T47D (cell line): ENCODE measurements around the gene TMEM185A.
"Not testable (repeated sequence)": the region's sequence is repeated elsewhere in the genome, so short reads cannot be mapped to it uniquely, and the experiment has no call there.

ENCODE experiments used
- DNase-seq, 2 experiments: peaks; one replicate each; pipeline versions ENCODE4 v3.0.0 to v3.0.0-alpha.2; 2011 to 2012; ENCODE audit warnings: low read depth in 1 of 2, low spot score in 1 of 2
- JUND ChIP-seq: IDR thresholded peaks from 2 replicates; pipeline ENCODE4 v1.6.1; 2012; ENCODE audit warnings: low read depth
- in situ Hi-C: cut with HindIII; loops from 2 replicates; pipeline ENCODE4 v1.10.0; 2016; ENCODE audit warnings: low sequenced_read_pairs, low pct_unique_long_range_greater_than_20kb

TMEM185A gene

DNA sequence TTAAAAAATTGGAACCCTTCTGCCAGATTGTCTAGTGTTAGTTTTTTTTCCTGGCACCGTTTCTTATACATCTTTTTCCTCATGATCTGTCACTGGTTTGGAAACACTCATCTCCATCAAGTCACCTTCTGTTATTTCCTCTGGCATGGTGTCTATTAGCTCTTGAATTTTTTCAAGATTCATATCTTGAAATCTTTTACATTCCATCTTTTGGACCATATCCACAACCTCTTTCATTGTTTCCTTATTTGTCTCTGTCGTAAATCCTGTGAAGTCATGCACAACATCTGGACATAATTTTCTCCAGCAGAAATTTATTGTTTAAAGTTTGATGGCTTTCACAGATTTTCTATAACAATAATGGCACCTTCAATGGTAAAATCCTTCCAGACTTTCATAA lies 10.2 kb upstream of the TMEM185A start:
- DNase-seq: no peak
- in situ Hi-C loops: no loop called here
- no peak for TF ChIP-seq JUND

- TF ChIP-seq JUND: no peak
- in situ Hi-C loops: no loop called here
- no peak for DNase-seq
Measured at GRCh38 chrX:149641432-149641831, 9.8 kb upstream of the TMEM185A start.

- TF ChIP-seq JUND: no peak
- DNase-seq: no peak
- in situ Hi-C loops: no loop called here
Measured at GRCh38 chrX:149639568-149639967, 8.0 kb upstream of the TMEM185A start.

DNA sequence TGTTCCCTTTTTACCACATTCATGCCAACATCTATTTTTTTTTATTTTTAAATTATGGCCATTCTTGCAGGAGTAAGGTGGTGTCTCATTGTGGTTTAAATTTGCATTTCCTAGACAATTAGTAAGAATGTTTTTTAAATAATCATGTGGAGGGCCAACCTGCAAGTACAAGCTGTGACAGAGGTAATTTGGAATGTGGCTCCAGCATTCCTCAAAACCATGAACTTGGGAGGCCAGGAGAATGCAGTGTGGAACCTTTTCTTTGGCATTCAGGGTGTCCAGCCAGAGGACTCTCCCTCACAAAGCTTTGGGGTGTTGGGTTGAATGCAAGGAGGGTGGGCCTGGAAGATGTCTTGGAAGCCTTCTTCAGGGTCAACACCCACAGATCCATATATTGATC lies 7.3 kb upstream of the TMEM185A start:
- peak in 1 of 2 experiments; percentile 7 for DNase-seq
- TF ChIP-seq JUND: no peak
- in situ Hi-C loops: no loop called here

DNA sequence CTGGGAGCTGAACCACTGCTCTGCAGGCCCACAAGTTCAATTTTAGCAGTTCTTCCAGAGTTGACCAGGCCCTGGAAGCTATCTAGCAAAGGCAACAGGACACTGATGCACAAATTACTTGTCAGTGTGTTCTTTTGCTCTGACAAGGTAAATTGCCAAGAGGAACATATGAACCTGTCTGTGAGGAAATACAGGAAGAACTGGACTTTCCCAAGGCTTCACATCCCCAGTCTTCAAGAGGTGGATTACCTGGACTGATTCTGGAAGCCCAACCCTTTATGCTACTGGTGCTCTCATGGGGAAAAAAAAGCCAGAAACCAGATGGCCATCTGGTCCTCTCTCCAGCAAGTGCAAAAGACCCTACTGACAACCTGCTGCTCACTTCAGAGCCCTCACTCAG lies 1.9 kb upstream of the TMEM185A start:
- peak in 1 of 2 experiments; percentile 60 for DNase-seq
- in situ Hi-C loops: no loop called here
- no peak for TF ChIP-seq JUND

- TF ChIP-seq JUND: no peak
- DNase-seq: peak in 1 of 2 experiments; percentile 36
- in situ Hi-C loops: no loop called here
Measured at GRCh38 chrX:149630681-149631233, 835 bp downstream of the TMEM185A start.

DNA sequence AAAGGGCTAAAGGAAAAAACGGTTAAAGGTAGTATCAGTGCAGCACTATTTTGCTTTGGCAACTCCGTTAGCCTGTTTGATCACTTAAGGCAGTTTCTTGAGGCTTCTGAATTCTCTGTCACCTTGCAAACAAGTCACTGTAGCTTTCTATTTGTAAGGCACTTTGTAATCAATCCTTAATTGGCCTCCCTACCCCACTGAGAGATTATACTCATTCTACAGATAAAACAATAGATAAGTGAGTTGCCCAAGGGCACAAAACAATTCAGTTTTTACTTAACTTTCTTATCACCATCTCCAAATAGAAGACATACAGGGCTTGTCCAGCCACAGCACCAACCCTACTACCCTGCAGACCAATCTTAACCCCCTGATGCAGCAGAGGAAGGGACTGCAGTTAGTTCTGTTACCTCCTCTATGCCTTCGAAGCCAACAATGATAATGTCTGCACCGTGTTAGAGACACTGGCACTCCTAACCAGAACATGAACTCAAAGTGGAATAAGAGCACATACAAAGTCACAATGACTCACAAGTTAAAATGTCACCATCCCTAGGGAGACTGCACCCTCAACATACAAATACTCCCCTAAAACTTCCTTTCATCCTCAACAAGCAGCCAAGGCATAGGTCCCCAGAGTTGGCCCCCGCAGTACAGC lies 1.7 kb downstream of the TMEM185A start:
- in situ Hi-C loops: no loop called here
- TF ChIP-seq JUND: no peak
- no peak for DNase-seq

GRCh38 chrX:149628768-149629167 lies 2.8 kb downstream of the TMEM185A start:
- no peak for TF ChIP-seq JUND
- peak in 1 of 2 experiments; percentile 25 for DNase-seq
- in situ Hi-C loops: no loop called here

- no peak for TF ChIP-seq JUND
- in situ Hi-C loops: no loop called here
- peak in 1 of 2 experiments; percentile 48 for DNase-seq
Measured at GRCh38 chrX:149628280-149628679, 3.3 kb downstream of the TMEM185A start.

DNA sequence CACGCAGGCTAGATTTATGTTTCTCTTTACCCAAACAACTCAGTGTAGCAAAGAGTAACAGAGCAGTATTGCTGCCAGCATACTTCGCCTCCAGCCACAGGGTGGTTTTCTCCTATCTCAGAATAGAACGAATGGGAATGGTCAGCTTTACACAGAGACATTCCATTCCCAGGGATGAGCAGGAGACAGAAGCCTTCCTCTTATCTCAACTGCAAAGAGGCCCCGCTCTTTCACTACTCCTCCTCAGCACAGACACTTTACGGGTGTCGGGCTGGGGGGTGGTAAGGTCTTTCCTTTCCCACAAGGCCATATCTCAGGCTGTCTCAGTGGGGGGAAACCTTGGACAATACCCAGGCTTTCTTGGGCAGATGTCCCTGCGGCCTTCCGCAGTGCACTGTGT lies 4.8 kb downstream of the TMEM185A start:
- in situ Hi-C loops, DNase-seq: not testable (repeated sequence)

DNA sequence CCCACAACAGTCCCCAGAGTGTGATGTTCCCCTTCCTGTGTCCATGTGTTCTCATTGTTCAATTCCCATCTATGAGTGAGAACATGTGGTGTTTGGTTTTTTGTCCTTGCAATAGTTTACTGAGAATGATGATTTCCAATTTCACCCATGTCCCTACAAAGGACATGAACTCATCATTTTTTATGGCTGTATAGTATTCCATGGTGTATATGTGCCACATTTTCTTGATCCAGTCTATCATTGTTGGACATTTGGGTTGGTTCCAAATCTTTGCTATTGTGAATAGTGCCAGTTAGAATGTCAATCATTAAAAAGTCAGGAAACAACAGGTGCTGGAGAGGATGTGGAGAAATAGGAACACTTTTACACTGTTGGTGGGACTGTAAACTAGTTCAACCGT lies 11.9 kb downstream of the TMEM185A start:
- in situ Hi-C loops, DNase-seq: not testable (repeated sequence)

DNA sequence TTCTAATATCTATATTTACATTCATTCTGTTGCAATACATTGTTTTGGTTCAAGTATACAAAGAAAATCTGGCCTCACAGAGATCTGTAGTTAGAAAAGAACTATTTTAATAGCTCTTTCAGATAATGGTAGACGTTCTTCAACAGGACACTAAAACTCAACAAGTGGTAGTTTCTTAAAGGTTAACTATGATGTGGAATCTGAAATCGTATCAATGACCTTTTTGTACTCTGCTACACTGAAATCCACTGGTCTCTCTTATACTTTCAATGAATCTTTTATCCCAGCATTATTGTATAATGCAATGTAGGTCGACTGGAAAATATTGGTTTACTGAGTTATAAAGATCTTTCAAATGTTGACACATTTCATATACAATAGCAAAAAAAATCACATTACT lies 12.7 kb downstream of the TMEM185A start:
- in situ Hi-C loops: no loop called here
- no peak for TF ChIP-seq JUND
- no peak for DNase-seq

DNA sequence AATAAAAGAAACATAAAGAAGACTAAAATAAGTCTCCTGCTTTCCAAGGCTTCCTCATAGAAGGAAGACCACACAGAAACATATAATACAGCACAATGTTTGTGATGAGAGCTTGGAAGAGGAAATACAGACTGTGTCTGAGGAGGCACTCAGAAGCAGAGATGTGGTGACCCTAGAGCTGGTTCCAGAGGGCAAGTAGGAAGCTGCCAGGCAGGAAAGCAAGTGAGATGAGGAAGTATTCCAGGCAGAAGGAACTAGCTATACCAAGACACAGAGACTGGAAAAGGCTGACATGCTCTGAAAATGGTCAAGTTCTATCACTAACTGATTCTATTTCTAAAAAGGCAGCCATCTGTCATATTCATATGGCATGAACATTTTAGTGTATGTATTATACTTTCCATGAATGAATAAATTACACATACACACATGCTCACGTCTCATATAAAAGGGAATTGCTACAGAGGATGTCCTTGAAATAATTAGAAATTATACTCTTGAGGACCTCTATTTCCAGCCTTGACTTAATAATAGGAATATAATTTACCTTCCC lies 19.9 kb downstream of the TMEM185A start:
- in situ Hi-C loops: no loop called here
- TF ChIP-seq JUND: no peak
- DNase-seq: no peak

GRCh38 chrX:149610511-149610910 lies 21.1 kb downstream of the TMEM185A start:
- in situ Hi-C loops: no loop called here
- TF ChIP-seq JUND: no peak
- DNase-seq: no peak
